Endothelial cell of umbilical vein (primary cell): Measurements from ENCODE around the gene MRPS12. TPM values are rescaled to one million over a fixed set of nuclear protein-coding genes. Genes with fewer than 3 reads are reported as not detected.

ENCODE experiments used
- BruUV-seq: library from RNA; stranded (reverse); fragments of 400-500 nt; replicated peaks from 2 replicates; lab custom pipeline; 2021; lab: Mats Ljungman, UMichigan
- CTCF ChIA-PET: fragments of 300-600, 350-600 bp; sonication (Branson Sonifier 250); formaldehyde crosslinking; loops from one replicate; lab custom pipeline; 2021; ENCODE audit warnings: antibody characterized with exemption, inconsistent platforms; lab: Charles Lee
- POLR2A ChIA-PET: fragments of 300-600, 350-600 bp; sonication (Branson Sonifier 250); formaldehyde crosslinking; loops from one replicate; lab custom pipeline; 2021; ENCODE audit warnings: antibody characterized with exemption, inconsistent platforms; lab: Charles Lee
- DNase-seq: peaks from one replicate; pipeline ENCODE4 v3.0.0-alpha.2; 2011; ENCODE audit warnings: low read depth, low spot score
- FAIRE-seq: peaks from 2 replicates; lab custom pipeline; 2011; peaks lifted over from hg19 to GRCh38; lab: Jason Lieb, UNC
- H2AFZ ChIP-seq: 2 replicates; pipeline ENCODE4 v1.6.0; 2012; ENCODE audit warnings: low read depth, low read length, control low read depth, inconsistent platforms
- H3K27ac ChIP-seq: 2 replicates; pipeline ENCODE4 v1.5.1; 2011; ENCODE audit warnings: low read depth, mild to moderate bottlenecking, control low read depth, low read length, moderate library complexity; ENCODE audit not compliant: insufficient read depth
- H3K27me3 ChIP-seq, 2 experiments: 2 replicates each; pipeline versions ENCODE4 v1.6.0 to v1.6.1; 2011; ENCODE audit warnings: low read length in 2 of 2, mixed read lengths in 1 of 2; ENCODE audit not compliant: control insufficient read depth in 2 of 2, insufficient read depth in 2 of 2
- H3K36me3 ChIP-seq, 2 experiments: 2 replicates in 1 of 2; 3 replicates in 1 of 2; pipeline ENCODE4 v1.5.1; 2011; ENCODE audit warnings: low read length in 2 of 2, mild to moderate bottlenecking in 1 of 2, moderate library complexity in 1 of 2; ENCODE audit not compliant: control insufficient read depth in 2 of 2, insufficient read depth in 2 of 2; ENCODE audit errors: extremely low read depth in 1 of 2
- H3K4me1 ChIP-seq: 3 replicates; pipeline ENCODE4 v1.5.1; 2011; ENCODE audit warnings: mild to moderate bottlenecking, low read length; ENCODE audit not compliant: control insufficient read depth, insufficient read depth; ENCODE audit errors: extremely low read depth
- H3K4me2 ChIP-seq: 2 replicates; pipeline ENCODE4 v1.6.1; 2011; ENCODE audit warnings: low read length, control low read depth, mixed read lengths; ENCODE audit not compliant: insufficient read depth
- H3K4me3 ChIP-seq, 3 experiments: fragments of 200-600 bp in 1 of 3; sonication (generic), shearing (Covaris generic) in 1 of 3; replicated peaks in 1 of 3; 2 replicates each; pipeline ENCODE4 v1.5.1; 2011 to 2016; ENCODE audit warnings: control low read depth in 3 of 3, low read length in 3 of 3, mild to moderate bottlenecking in 2 of 3, inconsistent platforms in 1 of 3, low read depth in 1 of 3, moderate library complexity in 1 of 3; ENCODE audit not compliant: insufficient read depth in 1 of 3
- H3K79me2 ChIP-seq: 2 replicates; pipeline ENCODE4 v1.6.0; 2012; ENCODE audit warnings: low read length, inconsistent platforms; ENCODE audit not compliant: control insufficient read depth, insufficient read depth
- H3K9ac ChIP-seq: replicated peaks from 2 replicates; pipeline ENCODE3; 2011; ENCODE audit warnings: low read length, control low read depth; ENCODE audit not compliant: insufficient read depth; ENCODE audit errors: extremely low read depth
- H3K9me1 ChIP-seq: replicated peaks from 3 replicates; pipeline ENCODE4 v1.6.0; 2011; ENCODE audit warnings: mild to moderate bottlenecking, low read length; ENCODE audit not compliant: control insufficient read depth, insufficient read depth; ENCODE audit errors: extremely low read depth
- H3K9me3 ChIP-seq: replicated peaks from 2 replicates; pipeline ENCODE4 v1.5.1; 2012; ENCODE audit warnings: low read length, inconsistent platforms; ENCODE audit not compliant: control insufficient read depth, insufficient read depth
- H4K20me1 ChIP-seq: replicated peaks from 2 replicates; pipeline ENCODE3; 2011; ENCODE audit warnings: mild to moderate bottlenecking, low read length; ENCODE audit not compliant: control insufficient read depth, insufficient read depth; ENCODE audit errors: extremely low read depth
- EZH2 ChIP-seq: IDR thresholded peaks from 2 replicates; pipeline ENCODE4 v1.6.1; 2012; ENCODE audit warnings: borderline replicate concordance, low read depth, mild to moderate bottlenecking, moderate library complexity, low read length, inconsistent platforms; ENCODE audit not compliant: severe bottlenecking
- FOS ChIP-seq: IDR thresholded peaks from 2 replicates; pipeline ENCODE4 v1.6.1; 2011; ENCODE audit warnings: mild to moderate bottlenecking, low read length, moderate library complexity, borderline replicate concordance; ENCODE audit not compliant: insufficient read depth
- GATA2 ChIP-seq: IDR thresholded peaks from 2 replicates; pipeline ENCODE4 v1.7.0; 2011; ENCODE audit warnings: low read depth, mild to moderate bottlenecking, moderate library complexity, mixed read lengths, low read length; ENCODE audit not compliant: insufficient read length, insufficient read depth
- JUN ChIP-seq: IDR thresholded peaks from 2 replicates; pipeline ENCODE4 v1.6.1; 2011; ENCODE audit warnings: borderline replicate concordance, low read depth; ENCODE audit not compliant: insufficient read length, insufficient read depth
- MYC ChIP-seq: IDR thresholded peaks from one replicate; pipeline ENCODE4 v1.6.1; 2011; ENCODE audit warnings: mild to moderate bottlenecking, low read depth, low read length
- POLR2A ChIP-seq: IDR thresholded peaks from 2 replicates; pipeline ENCODE4 v1.6.1; 2012; ENCODE audit warnings: low read depth, mild to moderate bottlenecking, control low read depth, low read length
- POLR2AphosphoS5 ChIP-seq: IDR thresholded peaks from 2 replicates; pipeline ENCODE4 v1.6.1; 2012; ENCODE audit warnings: low read depth, mild to moderate bottlenecking, control low read depth, low read length, moderate library complexity; ENCODE audit not compliant: insufficient read depth
- dilution Hi-C: fragments of 300-500 bp; cut with MboI; formaldehyde crosslinking; loops from one replicate; pipeline ENCODE4 v1.15.0; 2019; ENCODE audit warnings: low sequenced_read_pairs; ENCODE audit not compliant: extremely low pct_ligation_motif_present
- intact Hi-C: fragments of 100-400 bp; cut with micrococcal nuclease; formaldehyde crosslinking; loops from one replicate; pipeline ENCODE4 v1.10.0; 2022
- polyA plus RNA-seq, 4 experiments: library from polyadenylated mRNA; depleted of rRNA in 3 of 4; stranded (reverse) in 3 of 4; unstranded in 1 of 4; fragments of >200 nt; gene quantifications; 2 replicates each; pipeline versions ENCODE4 v1.2.1 to v1.2.3, GENCODE V29; 2011 to 2012; ENCODE audit warnings: missing spikeins in 1 of 4
- total RNA-seq: library from RNA; stranded (reverse); gene quantifications from 2 replicates; pipeline ENCODE4 v1.2.3, GENCODE V29; 2021
- TF ChIP-seq, protein P1 (sequence below): IDR thresholded peaks from 2 replicates; pipeline ENCODE4 v1.6.1; 2011; ENCODE audit not compliant: insufficient read depth, insufficient read length
- TF ChIP-seq, protein P2 (sequence below), 2 donors: IDR thresholded peaks; 1 replicate in 1 of 2; 2 replicates in 1 of 2; pipeline ENCODE4 v1.5.1; 2011; ENCODE audit warnings: low read length in 2 of 2, mild to moderate bottlenecking in 2 of 2, moderate library complexity in 2 of 2, control low read depth in 1 of 2, inconsistent platforms in 1 of 2, low read depth in 1 of 2; ENCODE audit not compliant: insufficient read depth in 1 of 2; ENCODE audit errors: extremely low read depth in 1 of 2

MRPS12 gene
- total and polyA plus RNA-seq, 2 donors (not counting 3 experiments of a cell fraction or from before 2014, with no cell fraction given), result 49.3 to 86.3 TPM

DNA sequence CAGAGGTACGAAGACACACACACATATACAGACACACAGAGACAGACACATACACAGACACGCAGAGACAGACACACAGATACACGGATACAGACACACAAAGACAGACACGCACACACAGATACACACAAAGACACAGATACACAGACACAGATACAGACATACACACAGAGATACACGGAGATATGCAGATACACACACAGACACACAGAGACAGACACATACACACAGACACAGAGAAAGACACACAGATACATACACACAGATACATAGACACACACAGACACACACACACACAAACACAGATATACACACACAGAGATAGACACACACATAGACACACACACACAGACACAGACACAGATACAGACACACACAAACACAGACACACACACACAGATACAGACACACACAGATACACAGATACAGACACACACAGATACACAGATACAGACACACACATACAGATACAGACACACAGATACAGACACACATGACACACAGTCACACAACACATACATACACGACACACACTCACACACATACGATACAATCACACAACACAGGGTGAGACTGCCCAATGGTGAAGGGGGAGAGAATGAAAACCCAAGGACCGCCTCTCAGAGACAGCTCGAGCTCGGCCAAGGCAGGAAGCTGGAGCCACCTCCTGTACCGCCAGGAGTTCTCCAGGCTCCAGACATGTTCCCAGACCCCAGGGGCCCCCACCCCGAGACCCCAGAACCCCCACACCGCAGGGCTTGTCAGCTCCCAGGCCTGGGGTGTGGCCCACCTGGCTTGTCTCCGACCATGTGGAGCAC, 9.9 kb upstream of the MRPS12 start:
- dilution Hi-C loops, result no loop called here
- Histone ChIP-seq H3K27me3 (no peaks in the 10 kb centered on the region), H2AFZ (no peak overlapping the region), H3K4me2 (no peak overlapping the region), H3K27ac (no peak overlapping the region), H3K4me3 (no peak overlapping the region), H3K9ac (no peak overlapping the region), H3K36me3 (peaks cover 4 to 9% of the 10 kb centered on the region in 2 experiments), H4K20me1 (no peaks in the 10 kb centered on the region), H3K4me1 (no peaks in the 10 kb centered on the region), H3K9me1 (no peaks in the 10 kb centered on the region), H3K79me2 (no peaks in the 10 kb centered on the region), H3K9me3 (no peaks in the 10 kb centered on the region)
- TF ChIP-seq FOS (no peak), MYC (no peak), JUN (no peak), POLR2AphosphoS5 (no peak), POLR2A (no peak), EZH2 (no peak), GATA2 (no peak)
- TF ChIP-seq, protein P1, sequence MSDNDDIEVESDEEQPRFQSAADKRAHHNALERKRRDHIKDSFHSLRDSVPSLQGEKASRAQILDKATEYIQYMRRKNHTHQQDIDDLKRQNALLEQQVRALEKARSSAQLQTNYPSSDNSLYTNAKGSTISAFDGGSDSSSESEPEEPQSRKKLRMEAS, result no peak
- TF ChIP-seq, protein P2, sequence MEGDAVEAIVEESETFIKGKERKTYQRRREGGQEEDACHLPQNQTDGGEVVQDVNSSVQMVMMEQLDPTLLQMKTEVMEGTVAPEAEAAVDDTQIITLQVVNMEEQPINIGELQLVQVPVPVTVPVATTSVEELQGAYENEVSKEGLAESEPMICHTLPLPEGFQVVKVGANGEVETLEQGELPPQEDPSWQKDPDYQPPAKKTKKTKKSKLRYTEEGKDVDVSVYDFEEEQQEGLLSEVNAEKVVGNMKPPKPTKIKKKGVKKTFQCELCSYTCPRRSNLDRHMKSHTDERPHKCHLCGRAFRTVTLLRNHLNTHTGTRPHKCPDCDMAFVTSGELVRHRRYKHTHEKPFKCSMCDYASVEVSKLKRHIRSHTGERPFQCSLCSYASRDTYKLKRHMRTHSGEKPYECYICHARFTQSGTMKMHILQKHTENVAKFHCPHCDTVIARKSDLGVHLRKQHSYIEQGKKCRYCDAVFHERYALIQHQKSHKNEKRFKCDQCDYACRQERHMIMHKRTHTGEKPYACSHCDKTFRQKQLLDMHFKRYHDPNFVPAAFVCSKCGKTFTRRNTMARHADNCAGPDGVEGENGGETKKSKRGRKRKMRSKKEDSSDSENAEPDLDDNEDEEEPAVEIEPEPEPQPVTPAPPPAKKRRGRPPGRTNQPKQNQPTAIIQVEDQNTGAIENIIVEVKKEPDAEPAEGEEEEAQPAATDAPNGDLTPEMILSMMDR (IDR thresholded peaks at IDR 0.05; ENCODE audit: extremely low read depth in 1 of 2, insufficient read depth in 1 of 2, low read depth in 1 of 2, low read length in 2 of 2), result no peak
- intact Hi-C loops, result no loop called here
- POLR2A ChIA-PET, result no interaction called here
- DNase-seq, result no peak
- BruUV-seq, result no TSS peak
- CTCF ChIA-PET, result no interaction called here
- no peak for FAIRE-seq
